Right ventricle myocardium superior (tissue), 1 donor: ENCODE results near the gene OTOS. TPM values are rescaled to one million over a fixed set of nuclear protein-coding genes. Genes with fewer than 3 reads are reported as not detected.

Experiments used
- ATAC-seq: fragments of 200-7000 bp; cut with Tn5 transposase; one replicate; pipeline ENCODE4 v1.9.1; 2020; ENCODE audit warnings: mild to moderate bottlenecking; ENCODE audit not compliant: poor library complexity
- DNase-seq: peaks from one replicate; pipeline ENCODE4 v3.0.0-alpha.2; 2020
- intact Hi-C: fragments of 100-400 bp; cut with DNase I; formaldehyde crosslinking; loops from one replicate; pipeline ENCODE4 v1.11.2; 2022
- long read RNA-seq: library from polyadenylated mRNA; unstranded; transcript quantifications from one replicate; pipeline ENCODE4 v2.0.0, GENCODE V29; 2021
- total RNA-seq: library from RNA; stranded (reverse); fragmentation: NEBNext Ultra II Directional; extraction: Animal tissue kit (Norgen Biotek cat#: 25700); gene quantifications from one replicate; pipeline ENCODE4 v1.2.1, GENCODE V29; 2021
- donor health status: DM: no; HTN: yes; CAD: no; lungs with severe emphysema.

OTOS gene
- total RNA-seq = not detected
- long read RNA-seq = 0 reads

DNA sequence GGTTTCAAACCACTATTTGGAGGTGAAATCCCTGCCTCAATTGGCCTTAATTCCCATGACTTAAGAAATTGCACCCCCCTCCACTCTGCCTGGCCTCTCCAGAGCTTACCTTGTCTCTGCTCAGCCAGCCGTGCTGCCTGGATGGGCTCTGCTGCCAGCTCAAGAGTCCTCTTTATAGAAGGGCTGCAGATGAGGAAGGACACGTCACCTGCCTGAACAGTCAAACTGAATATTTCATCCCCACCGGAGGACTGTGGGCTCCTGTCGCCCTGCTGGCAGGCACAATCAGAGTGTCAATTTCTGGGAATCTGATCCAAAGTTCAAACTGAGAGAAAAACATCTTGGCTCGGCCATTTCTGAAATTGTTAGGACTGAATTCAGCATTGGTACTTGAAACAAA, at the start of gene OTOS:
TSS of gene OTOS (minus strand) at position 148 of the 400 bp plus-strand sequence. CDS start 332 bp downstream, outside the sequence.
- intact Hi-C loops = no loop called here
- DNase-seq (no peak), ATAC-seq (no peak)

DNA sequence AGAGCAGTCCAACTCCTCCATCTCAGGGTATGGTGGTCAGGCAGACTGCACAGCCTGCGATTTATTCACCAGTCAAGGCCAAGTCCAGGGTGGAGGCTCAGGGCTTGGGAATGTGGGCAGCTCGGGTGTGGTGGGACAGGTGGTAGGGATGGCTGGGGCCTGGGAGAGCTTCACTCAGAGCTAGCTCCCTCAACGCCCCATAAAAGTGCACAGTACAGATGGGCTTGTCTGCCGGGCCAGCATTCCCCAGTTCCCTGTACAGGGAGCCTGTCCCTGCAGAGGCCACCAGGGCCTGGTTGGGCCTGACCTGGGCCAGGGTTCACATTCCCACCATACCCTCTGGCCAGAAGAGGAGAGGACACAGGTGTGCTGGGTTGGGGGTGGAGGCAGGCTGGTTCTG, 49.2 kb upstream of the OTOS start:
- intact Hi-C loops = no loop called here
- ATAC-seq = no peak
- DNase-seq = no peak

DNA sequence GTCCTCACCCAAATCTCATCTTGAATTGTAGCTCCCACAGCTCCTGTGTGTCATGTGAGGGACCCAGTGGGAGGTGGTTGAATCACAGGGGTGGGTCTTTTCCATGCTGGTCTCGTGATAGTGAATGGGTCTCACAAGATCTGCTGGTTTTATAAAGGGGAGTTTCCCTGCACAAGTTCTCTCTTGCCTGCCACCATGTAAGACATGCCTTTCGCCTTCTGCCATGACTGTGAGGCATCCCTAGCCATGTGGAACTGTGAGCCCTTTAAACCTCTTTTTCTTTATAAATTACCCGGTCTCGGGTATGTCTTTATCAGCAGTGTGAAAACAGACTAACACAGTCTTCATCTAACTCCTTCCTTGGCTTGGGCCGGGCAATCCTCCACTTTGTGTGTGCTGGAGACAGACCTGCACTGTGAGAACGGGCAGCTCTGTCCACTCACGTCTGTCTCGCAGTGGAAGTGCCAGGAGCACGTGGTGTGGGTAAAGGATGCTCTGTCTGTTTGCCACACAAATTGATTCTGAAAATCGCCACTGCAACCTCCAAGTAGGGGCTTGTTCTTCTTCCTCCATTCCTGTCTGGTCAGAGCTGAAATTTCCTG, 47.6 kb upstream of the OTOS start:
- no peak for DNase-seq
- intact Hi-C loops = no loop called here
- no peak for ATAC-seq

DNA sequence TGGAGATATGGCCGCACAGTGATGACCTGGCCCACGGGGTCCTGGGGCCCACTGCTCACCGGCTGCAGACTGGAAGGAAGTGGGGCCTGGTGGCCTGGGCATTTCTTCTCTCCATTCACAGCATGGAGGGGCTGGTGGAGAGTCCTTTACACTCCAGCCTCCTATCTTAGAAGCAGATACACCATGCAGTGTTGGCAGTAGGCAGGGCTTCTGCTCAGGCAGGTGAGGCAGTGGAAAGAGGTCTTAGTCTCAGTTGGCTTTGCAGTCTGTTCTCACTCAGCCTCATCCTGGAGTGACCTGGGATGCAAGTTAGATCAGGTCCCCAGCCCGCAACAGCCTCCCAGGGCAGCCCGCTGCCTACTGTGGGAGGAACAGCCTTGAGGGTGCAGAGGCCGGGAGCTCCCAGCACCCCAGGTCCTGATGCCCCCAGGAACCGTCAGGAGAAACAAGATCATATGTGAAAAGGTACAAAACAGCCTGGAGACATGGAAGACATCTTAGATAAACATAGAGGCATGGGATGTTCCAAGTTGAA, 45.8 kb upstream of the OTOS start:
- ATAC-seq (no peak), DNase-seq (no peak)
- intact Hi-C loops = no loop called here

DNA sequence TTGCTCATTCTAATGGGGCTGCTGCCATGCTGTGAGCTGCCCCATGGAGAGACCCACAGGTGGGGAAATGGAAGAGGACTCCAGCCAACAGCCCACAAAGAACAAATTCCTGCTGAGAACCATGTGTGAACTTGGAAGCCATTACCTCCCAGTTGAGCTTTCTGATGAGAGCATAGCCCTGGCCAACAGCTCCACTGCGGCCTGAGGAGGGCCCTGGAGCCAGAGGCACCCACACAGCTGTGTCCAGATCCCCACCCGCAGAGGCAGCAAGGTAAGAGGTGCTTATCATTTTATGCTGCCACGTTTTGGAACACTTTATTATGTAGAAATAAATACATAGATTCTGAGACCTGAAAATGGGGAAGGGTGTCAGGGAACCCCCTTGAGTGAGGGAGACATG, 44.2 kb upstream of the OTOS start:
- no peak for ATAC-seq
- intact Hi-C loops = no loop called here

DNA sequence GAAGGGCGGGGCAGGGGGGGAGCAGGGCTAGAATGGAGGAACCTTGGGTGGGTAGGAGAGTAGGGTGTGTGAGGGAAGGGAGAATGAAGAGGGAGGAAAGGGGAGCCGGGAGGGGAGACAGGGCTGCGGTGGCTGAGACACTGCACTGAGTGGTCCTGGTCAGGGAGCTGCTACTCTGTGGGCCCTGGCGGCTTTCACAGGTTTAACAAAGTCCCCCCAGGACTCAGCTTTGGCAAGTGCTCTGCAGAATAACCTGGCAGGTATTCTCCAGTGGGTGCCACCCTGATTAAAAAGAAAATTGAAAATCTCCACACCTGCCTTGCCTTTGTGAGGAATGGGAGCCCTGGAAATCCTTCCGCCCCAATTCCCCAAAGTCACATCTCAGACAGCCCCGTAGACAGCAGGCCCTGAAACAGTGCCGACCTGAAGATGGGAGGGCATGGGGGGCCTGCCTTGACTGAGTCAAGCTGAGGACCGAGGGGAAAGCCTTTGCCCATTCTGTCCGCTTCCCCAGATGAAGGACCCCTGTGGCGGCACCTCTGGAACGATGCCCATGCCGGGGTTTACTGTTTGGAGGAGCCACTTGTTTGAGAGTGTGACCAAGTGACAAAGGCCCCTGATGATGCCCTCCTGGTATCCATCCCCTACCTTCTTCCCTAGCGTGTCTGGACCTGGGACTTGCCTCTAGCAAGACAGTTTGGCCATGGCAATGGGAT, 43.6 kb upstream of the OTOS start:
- no peak for ATAC-seq
- no peak for DNase-seq
- intact Hi-C loops = no loop called here

More for the DNA sequence above, 44.2 kb upstream of the OTOS start:
- no peak for DNase-seq

DNA sequence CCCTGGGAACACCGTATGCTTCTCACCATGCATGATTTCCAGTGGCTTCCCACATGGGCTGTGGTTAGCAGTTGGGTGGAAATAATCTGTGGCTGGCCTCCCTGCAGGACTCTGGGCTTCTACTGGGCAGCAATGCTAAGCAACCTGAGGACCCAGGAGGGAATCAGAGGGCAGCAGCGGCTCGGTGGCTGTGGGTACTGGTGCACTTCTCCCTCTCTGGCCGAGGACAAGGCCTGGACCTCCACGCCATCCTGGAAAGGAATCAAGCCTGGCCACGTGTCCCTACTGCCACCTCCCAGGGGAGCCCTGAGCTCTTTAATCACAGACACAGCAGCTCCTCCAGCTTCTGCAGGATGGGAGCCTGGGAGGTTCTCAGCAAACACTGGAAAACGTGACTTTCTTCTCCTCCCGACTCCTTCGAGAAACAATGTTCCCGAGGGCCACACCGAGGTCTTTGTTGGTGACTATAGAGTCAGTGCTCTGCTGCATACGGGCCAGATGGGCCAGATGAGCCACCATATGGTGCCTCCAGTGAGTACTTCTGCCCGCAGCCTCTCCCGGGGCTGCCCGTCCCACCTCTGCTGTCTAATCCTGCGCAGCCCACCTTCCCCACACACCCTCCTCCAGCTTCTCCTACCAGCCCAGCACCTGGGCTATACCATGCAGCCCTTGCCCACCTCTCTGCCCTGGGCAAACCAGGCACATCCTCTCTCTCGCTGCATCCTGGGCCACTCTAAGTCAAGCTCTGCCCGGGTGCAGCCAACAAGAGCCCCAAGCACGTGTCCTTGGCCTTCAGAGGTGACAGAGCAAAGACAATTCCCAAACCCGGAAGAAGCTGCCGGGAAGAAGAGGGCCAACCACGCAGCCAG, 42.8 kb upstream of the OTOS start:
- no peak for ATAC-seq
- intact Hi-C loops = no loop called here

DNA sequence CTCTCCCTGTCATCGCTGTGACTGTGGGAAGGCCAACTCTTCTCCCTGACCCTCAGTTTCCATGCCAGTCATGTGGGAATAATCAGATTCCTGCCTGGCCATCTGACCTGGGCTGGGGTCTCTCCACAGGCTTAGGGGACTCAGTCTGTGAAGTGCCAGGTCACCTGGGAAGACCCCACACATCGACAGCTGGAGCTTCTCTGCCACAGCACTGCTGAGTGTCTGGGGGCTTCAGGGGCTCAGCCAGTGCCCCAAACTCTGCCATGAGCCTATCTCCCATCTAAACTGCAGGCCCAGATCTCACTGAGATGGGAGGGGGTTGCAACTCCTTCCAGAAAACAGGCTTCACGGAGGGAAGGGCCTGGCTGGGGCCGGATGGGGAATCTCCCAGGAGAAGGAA, 42.0 kb upstream of the OTOS start:
- DNase-seq = no peak
- no peak for ATAC-seq
- intact Hi-C loops = no loop called here

More for the DNA sequence above, 42.8 kb upstream of the OTOS start:
- no peak for DNase-seq

DNA sequence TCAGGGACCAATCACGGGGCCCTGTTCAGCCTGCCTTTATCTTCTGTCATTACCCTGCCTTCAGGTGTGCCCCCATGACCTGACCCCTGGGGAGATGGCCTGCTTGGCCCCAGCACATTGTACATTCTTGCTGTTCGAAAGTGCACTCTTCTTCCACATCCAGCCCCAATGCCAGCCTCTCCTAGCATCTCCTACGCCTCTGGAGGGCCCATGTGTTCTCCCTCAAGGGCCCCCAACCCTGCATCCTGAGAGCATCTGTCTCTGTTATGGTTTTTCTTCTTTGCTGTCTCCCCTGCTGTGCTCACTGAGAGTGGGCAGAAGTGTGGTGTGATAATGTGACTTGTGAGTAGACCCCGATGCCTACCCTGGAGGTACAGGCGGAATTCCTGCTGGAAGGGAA, 41.5 kb upstream of the OTOS start:
- DNase-seq (no peak), ATAC-seq (no peak)
- intact Hi-C loops = no loop called here

DNA sequence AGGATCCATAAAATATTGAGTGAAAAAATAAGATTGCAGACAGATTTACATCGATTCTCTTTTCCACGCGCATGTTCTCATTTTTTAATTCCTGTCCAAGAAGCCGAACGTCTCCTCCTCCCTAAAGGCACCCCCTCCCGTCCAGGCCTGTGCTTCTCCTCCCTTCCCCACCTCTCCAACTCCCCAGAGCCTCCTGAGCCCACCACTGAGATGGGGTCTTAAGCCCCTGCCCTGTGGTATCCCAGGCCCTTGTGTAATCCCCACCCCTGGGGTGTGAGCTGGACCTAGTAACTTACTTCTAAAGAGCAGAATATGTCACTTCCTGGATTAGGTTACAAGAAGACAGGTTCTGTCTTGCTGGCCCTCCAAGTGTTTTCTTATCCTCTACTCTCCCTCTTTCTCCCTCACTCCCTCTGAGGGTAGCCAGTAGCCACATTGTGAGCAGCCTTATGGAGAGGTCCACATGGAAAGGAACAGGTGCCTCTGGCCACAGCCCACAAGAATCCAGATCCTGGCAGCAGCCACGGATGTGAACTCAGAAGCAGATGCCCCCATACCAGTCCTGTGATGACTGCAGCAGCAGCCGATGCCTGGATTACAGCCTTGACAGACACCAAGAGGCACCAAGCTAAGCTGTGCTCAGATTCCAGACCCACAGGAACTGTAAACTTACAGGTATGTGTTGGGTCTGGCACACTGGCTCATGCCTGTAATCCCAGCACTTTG, 39.6 kb upstream of the OTOS start:
- ATAC-seq (no peak), DNase-seq (no peak)
- intact Hi-C loops = no loop called here

DNA sequence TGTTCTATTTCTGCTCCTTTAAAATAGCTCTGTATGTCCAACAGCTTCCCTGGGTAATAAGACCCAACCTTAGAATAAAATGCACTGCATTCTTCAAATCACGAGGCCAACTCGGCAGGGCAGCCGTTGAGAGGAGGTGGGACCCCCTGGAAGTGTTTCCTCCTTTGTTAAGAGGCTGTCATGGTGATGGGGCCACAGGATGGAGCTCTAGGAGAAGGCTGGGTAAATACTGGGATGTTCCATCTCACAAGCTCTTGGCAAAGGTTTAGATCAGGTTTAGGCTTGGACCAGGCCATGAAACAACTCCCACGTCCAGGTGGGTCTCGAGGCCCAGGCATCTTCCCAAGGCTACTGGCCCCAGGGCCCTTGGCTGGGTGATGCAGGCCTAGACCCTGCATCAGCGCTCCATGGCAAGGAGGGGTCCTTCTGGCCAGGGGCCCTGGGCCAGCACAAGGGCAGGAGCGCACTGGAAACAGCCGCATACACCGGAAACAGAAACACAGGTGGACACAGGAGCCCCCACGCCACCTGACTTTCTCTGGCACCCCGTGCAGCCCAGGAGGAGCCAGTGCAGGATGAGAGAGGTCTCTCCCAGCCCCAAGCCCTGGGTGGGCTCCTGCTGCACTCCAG, 38.8 kb upstream of the OTOS start:
- intact Hi-C loops = no loop called here
- ATAC-seq = no peak
- DNase-seq = no peak

DNA sequence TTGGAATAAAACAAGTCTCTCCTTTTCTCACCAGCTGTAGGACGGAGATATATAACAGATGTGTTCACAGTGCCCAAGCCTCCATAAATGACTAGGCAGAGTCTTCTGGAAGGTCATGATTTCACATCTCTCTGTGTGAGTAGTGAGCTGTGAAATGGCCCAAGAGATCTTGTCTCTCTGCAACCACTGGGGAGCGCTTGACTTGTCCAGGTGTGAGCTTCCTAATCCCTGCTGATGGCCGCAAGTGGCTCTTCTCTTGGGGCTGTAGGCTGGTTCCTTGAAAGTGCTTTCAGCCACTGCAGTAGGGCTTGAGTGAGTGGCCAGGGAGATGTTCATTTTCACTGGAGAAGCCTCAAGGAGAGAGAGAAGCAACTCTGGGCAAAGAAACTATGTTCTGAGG, 38.1 kb upstream of the OTOS start:
- DNase-seq = no peak
- no peak for ATAC-seq
- intact Hi-C loops = no loop called here

DNA sequence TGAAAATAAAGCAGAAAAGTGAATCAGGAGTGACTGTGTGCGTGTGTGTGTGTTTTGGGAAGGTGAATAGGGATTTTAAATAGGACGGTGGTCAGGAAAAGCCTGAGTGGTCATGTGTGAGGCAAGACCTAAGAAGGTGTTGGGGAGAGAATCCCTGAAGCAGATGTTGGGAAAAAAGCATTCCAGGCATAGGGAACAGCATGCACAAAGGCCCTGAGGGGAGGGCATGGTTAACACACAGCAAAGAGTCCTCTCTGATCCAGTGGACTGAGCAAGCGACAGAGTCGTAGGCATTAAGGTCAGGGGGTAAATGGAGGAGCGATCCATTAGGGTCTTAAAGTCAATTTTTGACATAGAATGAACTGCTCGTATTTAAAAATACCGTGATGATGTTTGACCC, 34.0 kb upstream of the OTOS start:
- no peak for DNase-seq
- ATAC-seq = no peak
- intact Hi-C loops = no loop called here

DNA sequence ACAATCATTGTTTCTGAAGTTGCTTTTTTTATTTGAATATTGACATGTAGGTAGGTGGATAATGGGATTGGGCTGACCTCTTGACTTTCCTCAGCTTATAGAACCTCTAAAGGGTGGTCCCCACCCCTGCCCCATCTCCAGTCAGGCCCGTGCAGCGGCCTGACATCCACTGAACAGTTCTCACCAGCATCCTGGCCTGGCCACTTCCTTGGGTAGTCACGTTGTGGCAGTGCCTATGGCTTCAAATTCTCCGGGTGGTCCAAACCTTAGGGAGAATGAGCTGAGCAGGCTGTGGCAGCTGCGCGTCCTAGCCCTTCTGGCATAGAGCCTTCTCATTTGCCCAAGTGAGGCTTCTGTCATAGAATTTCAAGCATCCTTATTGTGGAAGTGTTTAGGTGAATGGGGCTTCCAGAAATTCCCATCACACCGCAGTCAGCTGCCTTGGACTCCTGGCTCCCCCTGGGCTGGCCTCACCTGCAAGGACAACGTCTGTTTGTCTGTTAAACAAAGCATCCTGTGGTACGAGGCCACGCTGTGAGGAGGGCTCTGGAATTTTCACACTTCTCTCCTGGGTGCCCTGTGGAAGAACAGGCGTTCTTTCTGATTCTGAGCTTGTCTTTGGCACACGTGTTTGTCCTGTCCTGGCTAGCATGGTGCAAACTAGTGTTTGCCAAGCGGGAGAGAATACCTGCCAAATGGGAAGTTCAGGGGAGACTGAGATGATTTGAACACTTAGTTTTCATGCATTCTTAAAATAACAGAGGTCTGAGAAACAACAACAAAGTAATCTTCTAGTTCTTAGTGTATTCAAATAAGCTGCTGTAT, 31.8 kb upstream of the OTOS start:
- intact Hi-C loops = no loop called here
- DNase-seq (no peak), ATAC-seq (no peak)

DNA sequence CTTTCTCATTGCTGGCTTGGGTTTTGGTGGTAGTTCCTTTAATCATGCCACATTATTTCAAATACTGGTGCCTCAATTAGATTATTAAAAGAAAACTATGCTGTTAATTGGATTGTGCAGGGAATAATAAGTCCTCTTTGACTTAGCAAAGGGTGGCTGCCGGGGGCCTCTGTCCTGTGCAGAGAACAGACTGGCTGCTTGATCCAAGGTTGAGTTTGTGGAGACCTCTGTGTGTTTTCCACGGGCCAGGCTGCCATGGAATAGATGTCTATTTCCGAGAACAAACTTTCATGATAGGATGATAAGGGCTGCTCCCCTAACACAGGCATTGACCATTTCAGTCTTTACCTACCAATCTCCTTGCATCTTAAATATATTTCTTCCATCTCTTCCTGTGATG, 30.4 kb upstream of the OTOS start:
- ATAC-seq = no peak
- DNase-seq = no peak
- intact Hi-C loops = no loop called here

DNA sequence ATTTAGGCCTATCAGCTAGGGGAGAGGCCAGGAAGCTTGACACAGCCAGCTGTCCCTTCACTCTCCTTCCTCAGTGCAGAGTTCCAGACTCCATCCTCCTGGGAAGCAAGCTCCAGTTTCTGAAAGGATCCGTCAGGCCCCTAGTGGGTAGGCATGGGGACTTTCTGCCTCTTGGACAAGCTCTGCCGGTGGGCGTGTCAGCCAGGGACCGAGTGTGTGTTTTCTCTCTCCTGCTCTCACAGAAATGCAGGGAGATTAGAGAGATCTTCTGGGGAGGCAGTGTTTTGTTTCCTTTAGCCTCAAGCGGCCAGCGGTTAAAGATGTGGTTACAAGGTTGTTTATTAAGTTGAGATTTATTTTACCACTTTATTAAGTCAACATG, 29.9 kb upstream of the OTOS start:
- ATAC-seq = no peak
- intact Hi-C loops = no loop called here
- no peak for DNase-seq

DNA sequence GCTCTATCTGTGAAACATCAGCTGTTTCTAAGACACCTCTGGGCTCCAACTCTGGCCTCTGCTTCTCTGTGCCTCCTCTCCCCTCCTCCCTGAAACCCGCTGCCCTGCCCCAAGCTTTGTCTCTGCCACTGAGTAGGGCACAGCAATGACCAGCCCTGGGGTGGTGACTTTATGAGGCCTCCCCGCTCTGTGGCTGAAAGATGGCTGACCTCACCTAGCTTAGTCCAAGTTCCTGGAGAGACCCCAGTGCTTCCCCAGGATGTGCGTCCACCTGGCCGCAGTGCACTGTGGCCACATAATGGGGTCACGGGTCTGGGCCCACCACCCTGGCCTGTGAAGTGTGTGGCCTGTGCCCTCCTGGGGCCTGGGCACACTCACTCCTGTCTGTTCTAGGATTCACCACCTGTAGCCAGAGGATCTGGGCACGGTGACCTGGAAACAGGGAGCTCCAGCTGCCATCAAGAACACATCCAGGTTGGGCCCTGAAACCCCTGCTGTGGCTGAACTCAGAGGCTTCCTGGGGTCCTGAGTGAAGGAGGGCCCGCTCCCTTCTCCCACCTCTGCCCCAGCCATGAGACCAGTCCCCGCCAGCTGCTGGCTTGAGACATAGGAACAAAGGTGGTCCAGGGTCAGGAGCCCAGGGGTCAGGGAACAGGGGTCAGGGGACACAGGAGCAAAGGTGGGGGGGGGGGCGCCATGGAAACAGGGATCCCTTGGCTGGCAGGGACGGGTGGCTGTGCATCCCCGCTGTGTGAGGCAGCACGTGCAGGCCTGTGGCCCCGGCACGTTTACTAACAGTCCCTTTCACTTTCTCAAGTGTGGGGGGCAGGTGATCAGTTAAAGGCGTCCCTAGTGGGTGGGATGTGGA, 29.3 kb upstream of the OTOS start:
- DNase-seq (no peak), ATAC-seq (no peak)
- intact Hi-C loops = no loop called here
